Muscle of leg (tissue), 16 donors: ENCODE results near the gene ANKRD18B. TPM values are rescaled to one million over a fixed set of nuclear protein-coding genes. Genes with fewer than 3 reads are reported as not detected.
A peak's percentile ranks its signal among the peaks of the same experiment; 100 is the strongest.
"Not testable (repeated sequence)": the region's sequence is repeated elsewhere in the genome, so short reads cannot be mapped to it uniquely, and the experiment has no call there.

Experiments
- DNase-seq: peaks from one replicate; pipeline ENCODE4 v3.0.0; 2013
- H3K27ac ChIP-seq: one replicate; pipeline ENCODE4 v1.5.1; 2013; ENCODE audit warnings: mild to moderate bottlenecking, low read length, control low read depth
- H3K27me3 ChIP-seq: one replicate; pipeline ENCODE4 v1.6.1; 2013; ENCODE audit warnings: low read length; ENCODE audit not compliant: control insufficient read depth, insufficient read depth
- H3K36me3 ChIP-seq: one replicate; pipeline ENCODE4 v1.6.1; 2013; ENCODE audit warnings: low read length; ENCODE audit not compliant: control insufficient read depth, insufficient read depth
- H3K4me1 ChIP-seq: one replicate; pipeline ENCODE4 v1.6.1; 2013; ENCODE audit warnings: low read length; ENCODE audit not compliant: control insufficient read depth, insufficient read depth
- H3K4me3 ChIP-seq: one replicate; pipeline ENCODE4 v1.5.1; 2013; ENCODE audit warnings: low read length, control low read depth
- H3K9me3 ChIP-seq: replicated peaks from 2 replicates; pipeline ENCODE4 v1.6.1; 2013; ENCODE audit warnings: low read depth, low read length; ENCODE audit not compliant: control insufficient read depth
- WGBS: methylation state at CpG from one replicate; pipeline ENCODE4 v1.1.5; 2013; ENCODE audit warnings: missing lambda C conversion rate; ENCODE audit not compliant: insufficient coverage; 5-methylcytosine and 5-hydroxymethylcytosine counted together
- long read RNA-seq, 11 donors: transcript quantifications; one replicate each; lab custom pipeline, GENCODE V29; 2026
- polyA plus RNA-seq, 8 donors: library from polyadenylated mRNA; unstranded; fragments of 120-200 nt; gene quantifications; one replicate each; pipeline versions ENCODE4 v1.2.1 to v1.2.3, GENCODE V29; 2013; ENCODE audit warnings: inconsistent platforms in 1 of 8, low replicate concordance in 1 of 8; ENCODE audit not compliant: insufficient read length in 8 of 8, insufficient read depth in 1 of 8
- total RNA-seq: library from RNA; stranded (reverse); fragments of 120-200 nt; gene quantifications from one replicate; pipeline ENCODE4 v1.2.4, GENCODE V29; 2013

The ANKRD18B gene
- 1.2 TPM for total RNA-seq
- polyA plus RNA-seq, result 1 to 10 TPM in 1 of 8 donors, under 1 TPM in 6, not detected in 1; 0.12 to 2.7 (median 0.27) TPM
- long read RNA-seq, donor 1, result 0 reads
- long read RNA-seq, donor 2, result 0 reads
- long read RNA-seq, donor 3, result 0 reads
- long read RNA-seq, donor 4, result 0 reads
- long read RNA-seq, donor 5, result 0 reads
- long read RNA-seq, donor 6, result 0 reads
- long read RNA-seq, donor 7, result 0 reads
- long read RNA-seq, donor 8, result 0 reads
- long read RNA-seq, donor 9, result 0 reads
- long read RNA-seq, donor 10, result 0 reads
- long read RNA-seq, donor 11, result 0 reads

GRCh38 chr9:33523397-33524305, at the start of gene ANKRD18B:
TSS of gene ANKRD18B (plus strand) at chr9:33524251. CDS start at chr9:33524490, 239 bp downstream.
- peaks cover 21% of the 10 kb centered on the region for H3K27me3 ChIP-seq
- H3K9me3 ChIP-seq, H3K27ac ChIP-seq, H3K36me3 ChIP-seq, H3K4me1 ChIP-seq: not testable (repeated sequence)
- H3K4me3 ChIP-seq, result peak within 1 kb of the TSS; percentile 34
- DNase-seq, result peak; percentile 46
- 1% methylated on average over 69 of the region's 73 CpGs for WGBS

GRCh38 chr9:33475357-33475756, 48.7 kb upstream of the ANKRD18B start:
- Histone ChIP-seq H3K4me1 (peaks cover 13% of the 10 kb centered on the region), H3K27me3 (no peaks in the 10 kb centered on the region), H3K36me3 (peaks cover 14% of the 10 kb centered on the region), H3K4me3 (no peak overlapping the region), H3K9me3 (no peaks in the 10 kb centered on the region), H3K27ac (no peak overlapping the region)
- no peak for DNase-seq
- no CpG with 5 or more reads among the region's 1 CpG for WGBS

- Histone ChIP-seq H3K27ac (no peak overlapping the region), H3K4me1 (peaks cover 13% of the 10 kb centered on the region), H3K9me3 (no peaks in the 10 kb centered on the region), H3K4me3 (no peak overlapping the region), H3K27me3 (no peaks in the 10 kb centered on the region), H3K36me3 (peaks cover 6% of the 10 kb centered on the region)
- no peak for DNase-seq
- WGBS, result 93% methylated on average over 9 of the region's 10 CpGs
Measured at GRCh38 chr9:33476503-33476902, 47.5 kb upstream of the ANKRD18B start.

- DNase-seq, result no peak
- Histone ChIP-seq H3K4me3 (no peak overlapping the region), H3K27ac (no peak overlapping the region), H3K27me3 (no peaks in the 10 kb centered on the region), H3K36me3 (no peaks in the 10 kb centered on the region), H3K9me3 (no peaks in the 10 kb centered on the region), H3K4me1 (no peaks in the 10 kb centered on the region)
- no CpG with 5 or more reads among the region's 2 CpGs for WGBS
Measured at GRCh38 chr9:33480106-33480505, 43.9 kb upstream of the ANKRD18B start.

- Histone ChIP-seq H3K9me3 (no peaks in the 10 kb centered on the region), H3K36me3 (no peaks in the 10 kb centered on the region), H3K4me3 (no peak overlapping the region), H3K27me3 (no peaks in the 10 kb centered on the region), H3K4me1 (no peaks in the 10 kb centered on the region), H3K27ac (no peak overlapping the region)
- WGBS, result 98% methylated on average over 6 of the region's 6 CpGs
- no peak for DNase-seq
Measured at GRCh38 chr9:33480976-33481375, 43.1 kb upstream of the ANKRD18B start.

- not testable (repeated sequence) for H3K4me3 ChIP-seq, H3K9me3 ChIP-seq, DNase-seq, H3K36me3 ChIP-seq, H3K4me1 ChIP-seq, H3K27ac ChIP-seq, H3K27me3 ChIP-seq
Measured at GRCh38 chr9:33485312-33485711, 38.7 kb upstream of the ANKRD18B start.

GRCh38 chr9:33489066-33489465, 35.0 kb upstream of the ANKRD18B start:
- 64% methylated on average over 1 of the region's 2 CpGs for WGBS

GRCh38 chr9:33493819-33494218, 30.2 kb upstream of the ANKRD18B start:
- H3K4me1 ChIP-seq, H3K27me3 ChIP-seq, H3K4me3 ChIP-seq, H3K27ac ChIP-seq, H3K9me3 ChIP-seq, H3K36me3 ChIP-seq, DNase-seq: not testable (repeated sequence)
- no CpG with 5 or more reads among the region's 2 CpGs for WGBS

More at GRCh38 chr9:33489066-33489465, 35.0 kb upstream of the ANKRD18B start:
- Histone ChIP-seq H3K4me3 (no peak overlapping the region), H3K27me3 (no peaks in the 10 kb centered on the region), H3K27ac (no peak overlapping the region), H3K9me3 (no peaks in the 10 kb centered on the region), H3K36me3 (no peaks in the 10 kb centered on the region), H3K4me1 (no peaks in the 10 kb centered on the region)
- peak; percentile 45 for DNase-seq

- Histone ChIP-seq H3K27ac (no peak overlapping the region), H3K4me3 (no peak overlapping the region), H3K9me3 (no peaks in the 10 kb centered on the region), H3K36me3 (no peaks in the 10 kb centered on the region), H3K4me1 (no peaks in the 10 kb centered on the region), H3K27me3 (no peaks in the 10 kb centered on the region)
- WGBS, result no CpG with 5 or more reads among the region's 1 CpG
- no peak for DNase-seq
Measured at GRCh38 chr9:33498387-33498786, 25.7 kb upstream of the ANKRD18B start.

GRCh38 chr9:33506626-33507370, 17.3 kb upstream of the ANKRD18B start:
- WGBS, result 86% methylated on average over 7 of the region's 7 CpGs
- Histone ChIP-seq H3K27me3 (no peaks in the 10 kb centered on the region), H3K36me3 (no peaks in the 10 kb centered on the region), H3K4me3 (no peak overlapping the region), H3K9me3 (no peaks in the 10 kb centered on the region), H3K4me1 (no peaks in the 10 kb centered on the region), H3K27ac (no peak overlapping the region)
- no peak for DNase-seq
